Left lobe of liver (tissue), 2 donors: Measurements from ENCODE around the gene ANKRD11. TPM values are rescaled to one million over a fixed set of nuclear protein-coding genes. Genes with fewer than 3 reads are reported as not detected.

Source experiments
- ATAC-seq: fragments of 200-7000 bp; cut with Tn5 transposase; one replicate; pipeline ENCODE4 v1.9.1; 2020; ENCODE audit warnings: mild to moderate bottlenecking, moderate library complexity
- DNase-seq: peaks from one replicate; pipeline ENCODE4 v3.0.0-alpha.2; 2020; ENCODE audit warnings: low spot score
- total RNA-seq: library from RNA; stranded (reverse); gene quantifications from one replicate; pipeline ENCODE4 v1.2.1, GENCODE V29; 2021
- donor health status: DM: no; HTN: no; CAD: no; lungs with moderate emphysema.
- donor health status: DM: no; HTN: yes; CAD: no.

Gene ANKRD11
- total RNA-seq, 1 donor from 2014 or later: 50.7 TPM

DNA sequence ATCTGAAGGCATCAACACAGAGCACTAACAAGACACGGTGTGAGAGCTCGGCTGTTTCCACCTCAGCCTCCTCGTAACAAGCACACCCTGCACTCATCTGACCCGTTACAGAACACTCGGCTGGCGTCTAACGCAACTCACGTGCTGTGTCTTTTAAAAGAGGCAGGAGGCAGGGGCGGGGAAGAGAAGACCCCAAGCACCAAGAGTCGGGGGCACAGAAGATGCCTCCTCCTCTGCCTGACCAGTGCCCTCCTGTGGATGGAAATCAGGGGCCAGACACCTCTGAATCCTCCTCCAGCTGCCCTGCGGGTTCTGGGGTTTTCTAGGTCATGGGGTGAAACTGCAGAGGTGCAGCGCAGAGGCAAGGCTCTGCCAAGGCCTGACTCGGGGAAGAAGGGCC is 198.6 kb downstream of the ANKRD11 start:
- ATAC-seq: no peak
- DNase-seq: no peak

DNA sequence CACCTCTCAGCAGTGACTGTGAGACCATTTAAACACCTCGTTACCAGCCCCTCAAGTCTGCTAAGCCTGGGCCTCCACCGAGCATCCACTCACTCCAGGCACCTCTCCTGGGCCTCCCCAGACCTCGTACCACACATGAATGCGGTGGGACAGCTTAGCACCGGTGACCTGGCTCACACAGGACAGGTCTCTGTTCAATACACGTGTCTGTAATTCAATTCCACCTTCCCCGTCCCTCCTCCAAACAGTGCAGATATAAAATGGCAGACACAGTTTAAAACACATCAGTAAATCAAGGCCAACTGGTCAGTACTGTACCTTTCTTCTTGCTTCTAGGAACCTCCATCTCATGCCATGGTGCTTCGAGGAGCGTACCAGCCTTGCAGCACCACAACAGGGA is 199.0 kb downstream of the ANKRD11 start:
- ATAC-seq (no peak), DNase-seq (no peak)

DNA sequence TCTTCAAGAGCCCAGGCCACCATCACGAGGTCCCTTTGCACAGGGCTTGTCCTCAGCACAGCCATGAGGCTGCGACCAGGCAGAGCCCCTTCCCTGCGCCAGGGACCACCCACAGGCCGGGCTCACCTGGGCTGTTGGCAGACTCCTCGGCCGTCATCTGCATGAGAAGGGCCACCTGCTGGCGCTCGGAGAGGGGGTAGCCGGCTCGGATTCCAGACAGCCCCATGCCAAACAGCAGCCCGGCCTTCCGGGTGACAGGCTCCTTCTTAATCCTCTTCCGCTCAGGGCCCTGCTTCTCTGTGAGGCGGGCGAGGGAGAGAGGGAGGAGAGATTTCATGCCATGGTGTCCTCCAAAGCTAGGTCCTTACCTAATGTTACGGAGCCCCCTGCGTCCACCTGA is 199.5 kb downstream of the ANKRD11 start:
- DNase-seq: no peak
- ATAC-seq: no peak

DNA sequence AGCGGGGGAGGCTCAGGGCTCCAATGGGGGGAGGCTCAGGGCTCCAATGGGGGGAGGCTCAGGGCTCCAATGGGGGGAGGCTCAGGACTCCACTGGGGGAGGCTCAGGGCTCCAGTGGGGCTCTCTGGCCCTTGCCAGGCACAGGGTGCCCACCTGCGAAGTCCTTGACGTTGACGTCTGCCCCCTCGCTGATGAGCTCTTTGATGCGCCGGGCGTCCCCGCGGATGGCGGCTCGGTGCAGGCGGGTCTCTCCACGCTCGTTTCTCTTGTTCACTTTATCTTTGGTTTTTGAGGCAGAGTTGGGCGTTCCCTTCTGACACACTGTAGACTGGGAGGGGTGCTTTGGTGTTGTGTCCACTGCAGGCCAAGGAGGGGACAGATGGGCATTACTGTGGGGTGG is 199.9 kb downstream of the ANKRD11 start:
- no peak for DNase-seq

DNA sequence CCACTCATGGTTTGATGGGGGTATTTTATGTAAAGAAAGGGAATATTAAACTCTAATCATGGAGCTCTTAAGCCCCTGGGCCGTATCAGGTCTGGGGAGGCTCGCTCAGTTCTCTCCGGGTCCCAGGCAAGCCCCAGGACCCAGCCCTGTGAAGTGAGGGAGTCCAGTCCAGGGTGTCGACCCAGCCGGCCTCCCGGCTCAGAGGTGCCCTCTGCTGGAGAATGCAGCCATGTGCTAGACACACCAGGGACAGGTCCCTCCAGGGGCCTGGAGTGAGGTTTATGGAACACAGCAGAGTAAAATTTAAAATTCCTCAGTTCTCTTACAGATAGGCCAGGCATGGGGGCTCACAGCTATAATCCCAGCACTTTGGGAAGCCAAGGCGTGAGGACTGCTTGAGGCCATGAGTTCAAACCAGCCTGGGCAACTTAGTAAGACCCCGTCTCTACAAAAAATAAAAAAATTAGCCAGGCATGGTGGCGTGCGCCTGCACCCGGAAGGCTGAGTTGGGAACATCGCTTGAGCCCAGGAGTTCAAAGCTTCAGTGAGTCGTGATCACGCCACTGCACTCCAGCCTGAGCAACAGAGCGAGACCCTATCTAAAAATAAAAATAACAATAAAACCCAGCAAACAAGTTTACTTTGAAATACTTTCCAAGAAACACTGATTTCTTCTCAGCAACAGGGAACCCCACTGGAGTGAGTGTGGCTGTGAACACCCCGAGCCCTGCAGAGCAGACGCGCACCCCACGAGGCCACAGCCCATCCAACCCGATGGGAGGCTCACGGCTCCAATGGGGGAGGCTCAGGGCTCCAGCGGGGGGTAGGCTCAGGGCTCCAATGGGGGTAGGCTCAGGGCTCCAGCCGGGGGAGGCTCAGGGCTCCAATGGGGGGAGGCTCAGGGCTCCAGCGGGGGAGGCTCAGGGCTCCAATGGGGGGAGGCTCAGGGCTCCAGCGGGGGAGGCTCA is 200.6 kb downstream of the ANKRD11 start:
- peak; percentile 77 for DNase-seq
- ATAC-seq: peak; percentile 90

More for the DNA sequence above, 199.9 kb downstream of the ANKRD11 start:
- ATAC-seq: no peak

DNA sequence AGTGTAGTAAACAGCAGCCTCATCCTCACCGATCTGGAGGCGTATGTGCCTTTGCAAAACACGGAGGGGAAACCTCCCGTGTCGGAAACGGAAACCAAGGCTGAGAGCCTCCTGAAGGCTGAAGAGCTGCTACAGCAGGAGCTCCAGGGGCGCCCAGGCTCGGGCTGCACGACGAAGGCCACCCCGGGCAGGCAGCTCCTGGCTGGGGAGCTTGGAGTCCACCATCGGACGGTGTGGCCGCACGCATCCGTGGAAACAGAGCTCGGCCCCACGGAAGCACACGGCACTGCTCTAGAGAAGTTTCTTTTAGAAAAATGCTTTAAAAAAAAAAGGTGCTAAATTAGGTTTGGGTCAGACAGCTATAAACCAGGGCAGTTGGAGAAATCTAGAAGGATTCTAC is 201.4 kb downstream of the ANKRD11 start:
- ATAC-seq (no peak), DNase-seq (no peak)

DNA sequence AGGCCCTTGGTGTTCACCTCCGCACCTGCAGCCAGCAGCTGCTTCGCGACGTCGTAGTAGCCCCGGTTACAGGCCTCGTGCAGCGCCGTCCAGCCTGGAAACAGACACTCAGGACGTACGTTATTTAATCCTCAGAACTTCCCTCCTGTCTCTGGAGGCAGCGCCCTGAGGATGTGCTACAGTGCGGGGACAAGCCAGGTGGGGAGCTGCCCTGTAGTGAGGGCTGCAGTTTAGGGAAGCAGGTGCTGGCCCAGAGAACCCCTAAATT is 201.8 kb downstream of the ANKRD11 start:
- DNase-seq (no peak), ATAC-seq (no peak)

DNA sequence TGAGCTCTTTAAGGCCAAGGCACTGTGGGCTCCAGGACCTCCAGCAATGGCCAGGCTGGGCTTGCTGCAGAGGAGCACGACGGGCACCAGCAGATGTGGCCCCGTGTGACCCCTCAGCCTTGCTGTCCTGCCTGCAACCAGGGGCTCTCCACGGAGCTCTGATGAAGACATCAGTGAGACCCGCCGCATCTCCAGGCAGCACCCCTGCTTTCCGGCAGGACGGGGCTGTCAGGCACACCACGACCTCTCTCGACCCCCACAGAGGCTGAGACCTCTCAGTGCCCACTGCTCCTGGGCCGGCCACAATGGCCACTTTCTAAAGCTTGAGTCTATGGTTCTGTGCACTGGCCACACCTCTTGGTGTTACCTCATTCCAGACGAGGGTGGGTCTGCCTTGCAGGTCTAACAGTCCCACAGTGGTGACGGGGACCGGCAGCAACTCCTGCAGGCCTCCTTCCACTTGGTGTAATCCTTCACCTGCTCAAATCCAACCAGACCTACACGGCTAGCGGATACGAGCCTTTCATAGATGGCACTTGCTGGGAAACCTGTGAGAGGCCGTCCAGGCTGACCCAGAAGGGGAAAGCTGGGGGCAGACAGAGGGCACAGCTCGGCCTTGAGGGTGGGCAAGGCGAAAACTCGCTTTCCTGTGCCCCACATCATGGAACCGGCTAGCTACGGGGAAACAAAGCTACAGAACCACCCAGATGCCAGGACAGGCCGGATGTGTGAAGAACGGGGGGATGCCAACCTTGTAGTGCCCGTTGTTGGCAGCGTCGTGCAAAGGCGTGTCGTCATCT is 202.4 kb downstream of the ANKRD11 start:
- DNase-seq: no peak
- ATAC-seq: no peak

DNA sequence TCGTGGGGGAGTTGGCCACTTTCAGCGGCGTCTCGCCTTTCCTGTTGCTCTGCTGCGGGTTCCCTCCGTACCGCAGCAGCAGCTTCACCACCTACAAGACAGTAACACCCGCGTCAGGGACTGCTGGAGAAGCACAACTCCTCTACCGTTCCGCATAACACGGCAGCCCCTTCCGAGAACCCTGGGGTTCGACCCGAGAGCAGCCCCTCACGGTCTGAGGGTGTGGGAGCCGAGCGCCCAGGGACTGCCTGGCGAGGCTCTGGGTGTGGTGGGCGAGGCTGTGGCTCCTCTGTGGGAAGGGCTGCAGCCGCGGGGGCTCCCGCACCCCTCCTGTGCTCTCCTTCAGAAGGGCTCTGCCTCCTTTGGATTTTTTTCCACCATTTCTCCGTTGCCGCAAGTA is 204.3 kb downstream of the ANKRD11 start:
- DNase-seq (no peak), ATAC-seq (no peak)

DNA sequence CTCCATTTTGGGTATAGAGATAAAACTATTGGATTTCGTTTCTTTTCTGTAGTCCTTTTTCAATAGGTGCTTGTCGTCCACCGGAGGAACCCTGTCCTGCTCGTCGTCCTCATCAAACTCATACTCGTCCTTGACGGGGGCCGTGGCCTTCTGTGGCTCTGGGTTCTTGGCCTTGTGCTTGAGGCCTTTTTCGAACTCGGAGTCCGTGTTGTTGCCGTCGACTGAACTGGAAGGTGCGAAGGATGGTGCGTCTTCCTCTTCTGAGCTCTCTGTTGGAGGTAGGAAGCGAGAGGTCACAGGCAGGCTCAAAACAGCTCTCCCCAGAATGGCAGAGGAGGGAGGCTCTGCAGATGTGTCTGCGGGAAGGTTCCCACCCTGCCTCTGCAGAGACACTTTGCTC is 205.0 kb downstream of the ANKRD11 start:
- ATAC-seq (no peak), DNase-seq (no peak)

DNA sequence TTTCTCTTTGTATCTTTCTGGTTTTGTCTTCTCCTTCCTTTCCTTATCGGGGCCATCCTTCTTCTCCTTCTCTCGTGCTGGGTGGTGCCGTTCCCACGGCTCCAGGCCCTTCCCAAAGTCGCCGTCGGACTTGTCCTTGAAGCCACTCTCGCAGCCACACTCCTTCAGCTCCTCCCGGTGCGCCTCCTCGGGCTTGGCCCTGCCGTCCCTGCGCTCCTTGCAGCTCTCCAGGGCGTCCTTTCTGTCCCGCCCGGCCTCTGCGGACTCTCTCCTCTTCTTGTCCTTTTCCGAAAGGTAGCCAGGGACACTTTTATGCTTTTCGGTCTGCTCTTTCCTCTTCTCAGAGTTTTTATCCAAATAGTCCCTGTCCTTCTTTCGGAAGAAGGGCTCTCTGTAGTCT is 206.9 kb downstream of the ANKRD11 start:
- no peak for DNase-seq
- ATAC-seq: no peak

DNA sequence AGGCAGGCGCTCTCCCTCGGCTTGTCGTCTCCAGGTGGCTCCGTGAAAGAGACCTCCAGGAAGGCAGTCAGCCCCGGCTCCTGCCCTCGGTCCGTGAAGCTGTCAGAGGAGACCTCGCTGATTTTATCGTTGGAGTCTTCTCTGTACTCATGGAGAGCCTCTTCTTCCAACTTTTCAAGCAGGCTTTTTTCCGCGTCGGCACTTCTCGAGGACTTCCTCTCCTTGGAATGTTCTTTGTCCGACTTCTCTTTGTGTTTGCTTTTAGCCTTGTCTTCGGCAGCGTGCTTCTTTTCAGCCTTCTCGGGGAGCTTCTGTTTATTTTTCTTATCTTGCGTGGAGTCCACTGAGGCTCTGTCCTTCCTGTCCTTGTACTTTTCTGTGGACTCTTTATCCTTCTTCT is 207.8 kb downstream of the ANKRD11 start:
- ATAC-seq: no peak
- no peak for DNase-seq

DNA sequence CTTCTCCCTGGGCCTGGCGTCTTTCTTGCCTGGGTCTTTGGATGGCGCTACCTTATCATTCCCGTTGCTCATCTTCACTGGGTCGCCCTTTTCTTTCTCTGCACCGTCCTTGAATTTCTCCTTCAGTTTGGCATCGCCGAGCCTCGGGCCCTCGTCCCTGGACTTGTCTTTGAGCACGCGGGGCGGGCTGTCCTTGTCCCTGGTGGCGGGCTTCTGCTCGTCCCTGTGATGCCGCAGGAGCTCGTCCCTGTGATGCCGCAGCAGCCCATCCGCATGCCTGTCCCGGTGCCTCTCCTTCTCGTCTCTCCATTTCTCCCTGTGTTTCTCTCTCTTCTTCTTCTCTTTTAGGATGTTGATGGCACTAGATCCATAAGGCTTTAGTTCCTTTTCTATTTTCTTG is 208.5 kb downstream of the ANKRD11 start:
- ATAC-seq: no peak

DNA sequence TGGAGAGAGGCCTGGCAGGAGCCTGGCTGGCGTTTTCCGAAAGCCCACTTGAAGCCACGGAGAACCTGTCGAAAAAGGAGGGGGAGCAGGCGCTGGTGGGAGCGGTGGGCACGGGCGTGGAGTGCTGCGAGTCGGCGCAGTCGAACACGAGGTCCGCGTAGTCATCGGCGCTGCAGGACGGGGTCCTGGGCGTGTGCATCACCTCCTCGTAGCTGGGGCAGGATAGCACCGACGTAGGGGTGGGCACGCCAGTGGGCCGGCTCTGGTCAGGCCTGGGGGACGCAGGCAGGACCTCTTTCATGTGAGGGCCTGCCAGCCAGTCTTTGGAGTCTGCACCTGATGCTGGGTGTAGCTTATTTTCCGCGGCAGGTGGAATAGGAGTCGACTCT is 209.2 kb downstream of the ANKRD11 start:
- ATAC-seq: no peak
- no peak for DNase-seq

More for the DNA sequence above, 208.5 kb downstream of the ANKRD11 start:
- no peak for DNase-seq

DNA sequence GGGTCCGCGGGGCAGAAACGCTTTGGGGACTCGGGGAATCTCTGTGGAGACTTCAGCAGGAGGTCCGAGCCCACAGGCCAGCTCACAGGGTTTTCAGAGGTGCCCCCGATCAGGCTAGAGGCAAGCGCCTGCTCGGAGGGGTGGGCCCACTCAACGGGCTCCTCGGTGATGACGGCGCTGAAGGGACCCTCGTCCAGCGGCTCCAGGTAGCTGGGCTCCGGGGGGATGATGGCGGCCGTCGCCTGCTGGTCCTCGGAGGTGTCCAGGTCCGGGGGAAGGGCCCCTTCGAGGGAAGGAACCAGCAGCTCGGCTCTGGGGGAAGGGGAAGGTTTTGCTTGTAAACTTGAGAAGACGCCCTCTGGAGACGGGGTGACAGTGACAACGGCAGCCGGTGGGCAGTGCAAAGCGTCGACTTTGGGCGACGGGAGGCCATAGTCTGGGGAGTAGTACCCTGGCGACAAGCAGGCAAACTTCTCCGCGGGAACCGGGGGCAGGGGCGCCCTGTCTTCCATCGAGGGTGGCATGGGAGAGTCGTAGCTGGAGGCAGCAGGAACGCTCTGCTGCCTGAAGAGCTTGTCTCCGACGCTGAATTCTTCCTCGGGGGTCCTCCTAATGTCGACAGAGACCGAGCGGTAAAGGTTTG is 209.7 kb downstream of the ANKRD11 start:
- DNase-seq (no peak), ATAC-seq (no peak)

DNA sequence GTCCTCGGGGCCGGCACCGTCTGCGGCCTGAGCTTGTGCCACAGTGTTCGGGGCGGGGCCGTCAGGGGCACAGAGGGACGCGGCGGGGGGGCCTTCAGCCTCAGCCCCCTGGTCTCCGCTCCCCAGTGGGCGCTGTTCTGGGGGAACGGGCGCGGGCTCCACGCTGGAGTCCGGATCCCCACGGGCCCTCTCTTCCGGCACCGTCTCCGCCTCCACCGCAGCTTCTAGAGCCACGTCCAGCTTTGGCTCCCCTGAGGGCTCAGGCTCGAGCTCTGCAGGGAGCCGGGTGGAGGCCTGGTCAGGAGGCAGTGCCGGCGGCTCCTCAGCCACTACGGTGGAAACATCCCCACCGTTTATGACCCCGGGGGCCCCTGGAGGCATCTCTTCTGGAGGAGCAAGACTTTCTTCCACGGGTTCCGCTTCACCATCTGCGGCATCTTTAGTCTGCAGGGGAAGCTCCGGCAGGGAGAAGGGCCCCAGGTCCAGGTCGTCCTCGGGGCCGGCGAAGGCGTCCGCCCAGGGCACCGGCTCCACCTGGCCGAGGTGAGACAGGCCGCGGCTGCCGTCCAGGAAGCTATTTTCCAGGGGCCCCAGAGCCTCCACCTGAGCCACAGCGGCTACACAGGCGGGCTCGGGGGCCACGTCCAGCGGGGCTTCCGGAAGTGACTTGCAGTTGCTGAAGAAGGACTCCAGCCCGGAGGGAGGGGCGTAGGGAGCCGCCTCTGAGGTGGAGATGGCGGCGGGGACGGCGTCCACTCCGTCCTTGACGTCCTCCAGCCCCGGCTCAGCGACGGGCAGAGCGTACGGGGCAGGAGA is 210.5 kb downstream of the ANKRD11 start:
- no peak for ATAC-seq

DNA sequence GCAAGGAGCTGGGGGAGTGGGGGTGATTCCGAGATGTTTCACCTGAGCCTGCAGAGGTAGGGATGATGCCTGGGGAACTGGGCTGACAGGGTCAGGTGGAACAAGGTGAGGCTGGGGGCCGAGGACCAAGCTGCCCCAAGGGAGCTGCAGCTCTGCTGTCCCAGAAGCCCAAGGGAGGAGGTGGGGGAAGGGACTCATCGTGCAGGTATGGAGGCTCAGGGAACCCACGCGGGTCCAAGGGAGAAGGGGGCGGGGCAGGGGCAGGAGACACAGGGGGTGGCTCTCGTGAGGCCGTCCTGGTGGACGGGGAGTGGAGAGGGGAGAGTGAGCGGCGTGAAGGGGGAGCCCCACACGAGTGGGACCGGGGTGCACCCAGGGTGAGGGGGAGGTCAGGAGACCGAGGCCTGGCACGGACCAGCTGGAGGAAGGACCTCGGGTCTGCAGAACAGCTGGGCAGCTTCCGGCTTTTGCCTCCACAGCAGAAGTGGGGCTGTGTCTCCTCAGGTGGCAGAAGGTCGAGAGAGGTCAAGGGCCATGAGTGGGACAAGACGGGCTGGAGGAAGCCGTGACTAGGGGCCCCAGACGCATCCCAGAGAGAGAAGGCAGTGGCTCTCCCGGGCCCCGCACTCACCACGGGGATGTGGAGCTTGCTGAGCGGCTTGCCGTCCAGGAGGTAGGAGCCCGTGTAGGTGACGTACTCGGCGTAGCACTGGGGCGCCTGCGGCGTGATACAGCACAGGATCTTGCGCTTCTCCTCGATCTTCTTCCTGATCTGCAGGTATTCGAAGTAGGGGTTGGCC is 211.7 kb downstream of the ANKRD11 start:
- ATAC-seq (no peak), DNase-seq (no peak)

More for the DNA sequence above, 210.5 kb downstream of the ANKRD11 start:
- DNase-seq: no peak

DNA sequence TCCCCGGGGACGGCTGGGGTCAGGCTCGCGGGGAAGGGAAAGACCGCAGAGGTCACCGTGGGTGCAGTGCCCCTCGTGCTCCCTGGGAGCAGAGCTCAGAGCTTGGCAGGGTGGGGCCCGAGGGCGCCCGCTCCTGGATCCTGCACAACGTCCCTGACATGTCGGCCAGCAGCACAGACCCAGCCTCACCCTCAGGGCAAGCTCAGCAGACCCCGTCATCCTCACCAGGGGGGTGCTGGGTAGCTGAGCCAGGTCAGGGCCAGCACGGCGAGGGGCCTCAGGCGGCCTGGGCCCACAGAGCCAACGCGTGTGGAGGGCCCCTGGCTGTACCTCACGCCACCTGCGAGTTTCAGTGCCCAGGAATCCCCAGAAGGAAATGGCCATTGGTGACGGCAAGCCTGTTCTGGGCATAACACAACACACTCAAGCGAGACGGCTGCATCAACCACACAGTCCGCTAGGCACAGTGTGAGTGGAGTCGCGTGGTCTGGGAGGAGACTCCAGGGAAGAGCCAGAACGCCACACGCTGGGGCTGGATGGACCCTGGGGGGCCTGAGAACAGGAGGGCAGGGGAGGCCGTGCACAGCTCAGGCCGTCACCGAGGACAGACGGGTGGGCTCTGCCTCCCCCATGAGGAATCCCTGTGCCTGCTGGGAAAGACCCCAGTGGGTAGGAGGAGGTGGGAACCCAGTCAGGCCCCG is 212.6 kb downstream of the ANKRD11 start:
- ATAC-seq: no peak
- DNase-seq: no peak

DNA sequence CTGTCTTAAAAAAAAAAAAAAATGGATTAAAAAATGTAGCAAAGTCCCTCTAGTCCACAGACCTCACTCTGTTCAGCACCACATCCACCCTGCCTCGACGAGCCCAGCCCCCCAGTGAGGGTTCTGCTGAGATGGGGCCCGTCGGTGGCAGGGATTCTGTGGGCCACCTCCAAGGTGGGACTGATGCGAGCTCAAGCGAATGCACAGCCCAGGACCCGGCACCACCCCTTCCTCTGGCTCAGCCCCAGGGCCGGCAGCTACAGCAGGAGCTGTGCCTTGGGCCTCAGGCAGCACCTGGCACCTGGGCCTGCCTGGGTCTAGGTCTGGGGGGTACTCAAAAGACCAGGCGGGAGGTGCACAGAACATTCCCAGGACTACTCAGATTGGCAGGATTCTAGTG is 213.3 kb downstream of the ANKRD11 start:
- ATAC-seq (no peak), DNase-seq (no peak)
